ENCODE data around the gene PTGER2.

DNA sequence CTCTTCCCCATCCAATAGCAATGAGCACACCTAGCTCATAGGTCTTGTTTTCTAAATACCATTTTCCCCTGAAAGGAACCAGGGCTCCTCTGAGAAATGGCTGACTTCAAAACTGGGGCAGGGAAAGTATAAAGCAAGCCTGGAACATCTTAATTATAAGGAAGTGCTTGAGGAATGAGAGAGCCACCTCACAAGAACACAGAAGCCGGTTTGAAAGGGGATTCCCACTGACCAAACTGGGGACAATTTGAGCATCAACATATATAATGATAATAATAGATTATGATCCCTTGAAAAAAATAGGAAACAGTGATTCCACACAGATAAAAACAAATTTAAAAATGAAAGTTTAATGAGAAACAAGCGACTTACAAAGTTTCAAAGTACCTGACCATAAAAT lies 22.1 kb downstream of the PTGER2 start:
- TF ChIP-seq, protein P1, sequence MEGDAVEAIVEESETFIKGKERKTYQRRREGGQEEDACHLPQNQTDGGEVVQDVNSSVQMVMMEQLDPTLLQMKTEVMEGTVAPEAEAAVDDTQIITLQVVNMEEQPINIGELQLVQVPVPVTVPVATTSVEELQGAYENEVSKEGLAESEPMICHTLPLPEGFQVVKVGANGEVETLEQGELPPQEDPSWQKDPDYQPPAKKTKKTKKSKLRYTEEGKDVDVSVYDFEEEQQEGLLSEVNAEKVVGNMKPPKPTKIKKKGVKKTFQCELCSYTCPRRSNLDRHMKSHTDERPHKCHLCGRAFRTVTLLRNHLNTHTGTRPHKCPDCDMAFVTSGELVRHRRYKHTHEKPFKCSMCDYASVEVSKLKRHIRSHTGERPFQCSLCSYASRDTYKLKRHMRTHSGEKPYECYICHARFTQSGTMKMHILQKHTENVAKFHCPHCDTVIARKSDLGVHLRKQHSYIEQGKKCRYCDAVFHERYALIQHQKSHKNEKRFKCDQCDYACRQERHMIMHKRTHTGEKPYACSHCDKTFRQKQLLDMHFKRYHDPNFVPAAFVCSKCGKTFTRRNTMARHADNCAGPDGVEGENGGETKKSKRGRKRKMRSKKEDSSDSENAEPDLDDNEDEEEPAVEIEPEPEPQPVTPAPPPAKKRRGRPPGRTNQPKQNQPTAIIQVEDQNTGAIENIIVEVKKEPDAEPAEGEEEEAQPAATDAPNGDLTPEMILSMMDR (IDR thresholded peaks at IDR 0.05; ENCODE audit: borderline replicate concordance, extremely low read depth, low read length, poor library complexity, severe bottlenecking), result no peak
- no peak for TF ChIP-seq EZH2 (IDR thresholded peaks at IDR 0.05; ENCODE audit: borderline replicate concordance, low read depth, low read length, severe bottlenecking)
